ENCODE data around the gene ZBTB16.

DNA sequence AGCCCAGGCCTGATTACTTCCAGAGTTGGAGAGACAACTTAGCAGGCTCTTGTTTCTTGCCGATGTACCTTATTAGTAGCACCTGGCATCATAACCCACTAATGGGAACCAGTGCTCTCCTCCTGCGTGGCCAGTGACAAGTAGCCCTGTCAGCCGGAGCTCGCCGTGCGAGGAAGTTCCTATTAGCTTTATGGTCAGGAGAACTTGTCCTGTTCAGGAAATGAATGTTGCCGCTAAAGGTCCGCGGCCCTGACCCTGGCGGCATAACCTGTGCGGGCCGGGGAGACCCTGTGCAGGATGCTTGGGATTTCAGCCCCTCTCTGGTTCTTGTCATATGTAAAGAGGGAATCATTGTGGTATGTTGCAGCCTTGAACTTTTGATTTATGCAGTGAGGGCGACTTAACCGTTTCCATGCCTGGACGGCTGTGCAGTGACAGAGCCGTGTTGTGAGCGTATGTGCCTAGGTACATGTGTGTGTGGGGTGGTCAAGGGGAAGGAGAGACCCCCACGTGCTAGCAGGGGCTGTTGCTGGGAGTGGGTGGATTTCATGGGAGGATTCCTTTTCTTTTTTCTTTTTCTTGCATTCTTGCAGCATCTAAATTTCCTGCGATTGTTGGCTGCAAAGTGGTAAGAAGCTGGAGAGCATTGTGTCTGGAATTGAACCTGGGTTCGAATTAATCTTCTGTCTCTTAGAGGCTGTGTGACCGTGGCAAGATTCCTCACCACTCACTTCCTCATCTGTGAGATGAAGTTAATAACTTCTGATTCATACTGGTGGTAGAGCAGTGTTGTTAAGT lies 15.2 kb downstream of the ZBTB16 start:
- TF ChIP-seq, protein P1, sequence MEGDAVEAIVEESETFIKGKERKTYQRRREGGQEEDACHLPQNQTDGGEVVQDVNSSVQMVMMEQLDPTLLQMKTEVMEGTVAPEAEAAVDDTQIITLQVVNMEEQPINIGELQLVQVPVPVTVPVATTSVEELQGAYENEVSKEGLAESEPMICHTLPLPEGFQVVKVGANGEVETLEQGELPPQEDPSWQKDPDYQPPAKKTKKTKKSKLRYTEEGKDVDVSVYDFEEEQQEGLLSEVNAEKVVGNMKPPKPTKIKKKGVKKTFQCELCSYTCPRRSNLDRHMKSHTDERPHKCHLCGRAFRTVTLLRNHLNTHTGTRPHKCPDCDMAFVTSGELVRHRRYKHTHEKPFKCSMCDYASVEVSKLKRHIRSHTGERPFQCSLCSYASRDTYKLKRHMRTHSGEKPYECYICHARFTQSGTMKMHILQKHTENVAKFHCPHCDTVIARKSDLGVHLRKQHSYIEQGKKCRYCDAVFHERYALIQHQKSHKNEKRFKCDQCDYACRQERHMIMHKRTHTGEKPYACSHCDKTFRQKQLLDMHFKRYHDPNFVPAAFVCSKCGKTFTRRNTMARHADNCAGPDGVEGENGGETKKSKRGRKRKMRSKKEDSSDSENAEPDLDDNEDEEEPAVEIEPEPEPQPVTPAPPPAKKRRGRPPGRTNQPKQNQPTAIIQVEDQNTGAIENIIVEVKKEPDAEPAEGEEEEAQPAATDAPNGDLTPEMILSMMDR (IDR thresholded peaks at IDR 0.05; ENCODE audit: low read length), result no peak
- TF ChIP-seq EZH2 (optimal IDR thresholded peaks at IDR 0.05; ENCODE audit: low read depth, low read length), result no peak
- TF ChIP-seq EZH2phosphoT487 (IDR thresholded peaks at IDR 0.05; ENCODE audit: low read length), result no peak

All from MM.1S (cell line).